PC-3 (cell line): ENCODE results near the gene KLK11. TPM values are rescaled to one million over a fixed set of nuclear protein-coding genes. Genes with fewer than 3 reads are reported as not detected.

ENCODE experiments used
- ATAC-seq: fragments of 200-7000 bp; cut with Tn5 transposase; 2 replicates; pipeline ENCODE4 v1.9.1; 2020; ENCODE audit warnings: mild to moderate bottlenecking, moderate library complexity
- BruUV-seq: library from RNA; stranded (reverse); fragments of 400-500 nt; replicated peaks from 2 replicates; lab custom pipeline; 2021; lab: Mats Ljungman, UMichigan
- CTCF ChIA-PET: fragments of 300-600 bp; sonication (Branson Sonifier 250); formaldehyde crosslinking; loops from one replicate; lab custom pipeline; 2022; ENCODE audit warnings: antibody characterized with exemption; lab: Charles Lee
- POLR2A ChIA-PET: fragments of 300-600 bp; sonication (Branson Sonifier 250); formaldehyde crosslinking; loops from one replicate; lab custom pipeline; 2022; ENCODE audit warnings: antibody characterized with exemption; ENCODE audit not compliant: unreplicated experiment; lab: Charles Lee
- DNase-seq: peaks from one replicate; pipeline ENCODE4 v3.0.0-alpha.2; 2015
- H2AFZ ChIP-seq: fragments of 300-600 bp; sonication (generic); 2 replicates; pipeline ENCODE4 v1.6.0; 2016; ENCODE audit warnings: antibody characterized with exemption, low read length
- H3F3A ChIP-seq: fragments of 300-600 bp; sonication (generic); one replicate; pipeline ENCODE4 v1.6.0; 2017; ENCODE audit warnings: antibody characterized with exemption, low read length, control low read depth, mild to moderate bottlenecking; ENCODE audit not compliant: unreplicated experiment
- H3K27ac ChIP-seq: fragments of 300-600 bp; sonication (generic); 2 replicates; pipeline ENCODE4 v1.5.1; 2016; ENCODE audit warnings: mild to moderate bottlenecking, low read length
- H3K27me3 ChIP-seq: fragments of 300-600 bp; sonication (generic); 2 replicates; pipeline ENCODE4 v1.6.1; 2016; ENCODE audit warnings: low read length, mixed read lengths
- H3K36me3 ChIP-seq: fragments of 300-600 bp; sonication (generic); 2 replicates; pipeline ENCODE4 v1.6.1; 2016; ENCODE audit warnings: low read depth, mixed run types, low read length, mixed read lengths
- H3K4me1 ChIP-seq: fragments of 300-600 bp; sonication (generic); 2 replicates; pipeline ENCODE4 v1.5.1; 2016; ENCODE audit warnings: low read length; ENCODE audit not compliant: insufficient read depth
- H3K4me2 ChIP-seq: fragments of 300-600 bp; sonication (generic); 2 replicates; pipeline ENCODE4 v1.6.0; 2016; ENCODE audit warnings: low read length
- H3K4me3 ChIP-seq: fragments of 300-600 bp; sonication (generic); 2 replicates; pipeline ENCODE4 v1.5.1; 2016; ENCODE audit warnings: mild to moderate bottlenecking, low read length, mixed read lengths
- H3K79me2 ChIP-seq: fragments of 300-600 bp; sonication (generic); 2 replicates; pipeline ENCODE4 v1.6.1; 2017; ENCODE audit warnings: low read length, mixed read lengths
- H3K9ac ChIP-seq: fragments of 300-600 bp; sonication (generic); 2 replicates; pipeline ENCODE4 v1.6.0; 2016; ENCODE audit warnings: mild to moderate bottlenecking, low read length
- H3K9me2 ChIP-seq: fragments of 300-600 bp; sonication (generic); replicated peaks from 2 replicates; pipeline ENCODE4 v1.6.1; 2016; ENCODE audit warnings: mixed run types, low read length, mixed read lengths
- H3K9me3 ChIP-seq: fragments of 300-600 bp; sonication (generic); 2 replicates; pipeline ENCODE4 v1.6.1; 2016; ENCODE audit warnings: low read length, mixed read lengths
- H4K20me1 ChIP-seq: fragments of 300-600 bp; sonication (generic); 2 replicates; pipeline ENCODE4 v1.6.1; 2016; ENCODE audit warnings: low read length, mixed read lengths
- CTCF ChIP-seq: fragments of 300-600 bp; sonication (generic); conservative IDR thresholded peaks from 2 replicates; pipeline ENCODE4 v1.5.1; 2017; ENCODE audit warnings: antibody characterized with exemption, low read depth, mild to moderate bottlenecking, low read length
- EZH2 ChIP-seq: fragments of 300-600 bp; sonication (generic); IDR thresholded peaks from one replicate; pipeline ENCODE4 v1.6.1; 2017; ENCODE audit warnings: antibody characterized with exemption, mild to moderate bottlenecking, low read length; ENCODE audit not compliant: unreplicated experiment
- EZH2phosphoT487 ChIP-seq: fragments of 300-600 bp; sonication (generic); IDR thresholded peaks from 2 replicates; pipeline ENCODE4 v1.6.1; 2018; ENCODE audit warnings: mild to moderate bottlenecking, antibody characterized with exemption, low read length, borderline replicate concordance
- intact Hi-C: fragments of 100-400 bp; cut with micrococcal nuclease; formaldehyde crosslinking; loops from 2 replicates; pipeline ENCODE4 v1.9.0; 2023
- total RNA-seq: library from RNA; depleted of rRNA; stranded (reverse); fragments of >200 nt; gene quantifications from 2 replicates; pipeline ENCODE4 v1.2.3, GENCODE V29; 2014

Gene KLK11
- total RNA-seq, 1 experiment from 2014 or later: not detected

GRCh38 chr19:51007488-51007887 is 18.9 kb downstream of the KLK11 start:
- H3F3A ChIP-seq: no peaks in the 10 kb centered on the region
- H3K9me2 ChIP-seq: no peaks in the 10 kb centered on the region
- BruUV-seq: no TSS peak
- POLR2A ChIA-PET: no interaction called here
- no peak overlapping the region for H3K4me3 ChIP-seq
- no peak overlapping the region for H2AFZ ChIP-seq
- no peak for ATAC-seq
- no peaks in the 10 kb centered on the region for H4K20me1 ChIP-seq
- H3K4me1 ChIP-seq: peaks cover 12% of the 10 kb centered on the region; the same call in 1 of the 2 replicates
- H3K27me3 ChIP-seq: no peaks in the 10 kb centered on the region
- H3K4me2 ChIP-seq: no peak overlapping the region
- TF ChIP-seq CTCF: no peak
- no peak for TF ChIP-seq EZH2
- no peak for TF ChIP-seq EZH2phosphoT487
- no peaks in the 10 kb centered on the region for H3K79me2 ChIP-seq
- intact Hi-C loops: no loop called here
- no peaks in the 10 kb centered on the region for H3K36me3 ChIP-seq
- 0 out of 2 replicates have a peak, but pooled peaks cover 2% of the 10 kb centered on the region for H3K9me3 ChIP-seq
- CTCF ChIA-PET: no interaction called here
- no peak overlapping the region for H3K27ac ChIP-seq
- no peak overlapping the region for H3K9ac ChIP-seq
- DNase-seq: no peak

- Histone ChIP-seq H3K27ac (no peak overlapping the region), H3K27me3 (no peaks in the 10 kb centered on the region), H3K4me3 (no peak overlapping the region), H4K20me1 (no peaks in the 10 kb centered on the region), H3K4me1 (peaks cover 21% of the 10 kb centered on the region), H3F3A (no peaks in the 10 kb centered on the region), H3K79me2 (no peaks in the 10 kb centered on the region), H3K9ac (no peak overlapping the region), H3K36me3 (no peaks in the 10 kb centered on the region), H3K9me3 (no peaks in the 10 kb centered on the region), H3K4me2 (no peak overlapping the region), H3K9me2 (no peaks in the 10 kb centered on the region), H2AFZ (no peak overlapping the region)
- ChIA-PET POLR2A (no interaction called here), CTCF (no interaction called here)
- intact Hi-C loops: no loop called here
- DNase-seq: no peak
- ATAC-seq: no peak
- no peak for TF ChIP-seq EZH2phosphoT487
- TF ChIP-seq CTCF: no peak
- no peak for TF ChIP-seq EZH2
- no TSS peak for BruUV-seq
These were observed 20.0 kb downstream of the KLK11 start for GRCh38 chr19:51006406-51006805.

GRCh38 chr19:51005248-51005647 is 21.2 kb downstream of the KLK11 start:
- ChIA-PET POLR2A (no interaction called here), CTCF (no interaction called here)
- no peaks in the 10 kb centered on the region for H3K27me3 ChIP-seq
- H3K27ac ChIP-seq: no peak overlapping the region
- no peak overlapping the region for H3K4me3 ChIP-seq
- H3K9ac ChIP-seq: no peak overlapping the region
- H3K4me2 ChIP-seq: no peak overlapping the region
- no TSS peak for BruUV-seq
- no peak overlapping the region for H2AFZ ChIP-seq
- intact Hi-C loops: no loop called here
- H3K4me1 ChIP-seq: peaks cover 16% of the 10 kb centered on the region
- no peaks in the 10 kb centered on the region for H3K9me3 ChIP-seq
- DNase-seq: no peak
- TF ChIP-seq EZH2 (no peak), EZH2phosphoT487 (no peak), CTCF (no peak)
- H3F3A ChIP-seq: no peaks in the 10 kb centered on the region
- no peaks in the 10 kb centered on the region for H3K79me2 ChIP-seq
- ATAC-seq: no peak
- H3K36me3 ChIP-seq: no peaks in the 10 kb centered on the region
- H3K9me2 ChIP-seq: no peaks in the 10 kb centered on the region
- H4K20me1 ChIP-seq: no peaks in the 10 kb centered on the region
